Gastrocnemius medialis (tissue), 4 donors: ENCODE data around the gene PXMP4. TPM values are rescaled to one million over a fixed set of nuclear protein-coding genes. Genes with fewer than 3 reads are reported as not detected.

Source experiments
- ATAC-seq, 2 donors: fragments of 150-250 bp; one replicate each; pipeline ENCODE4 v1.9.1; 2016
- DNase-seq, 2 donors: peaks; one replicate each; pipeline ENCODE4 v3.0.0-alpha.2; 2019
- H3K27ac ChIP-seq, 4 donors: fragments of 200-600 bp; sonication (generic); 1 replicate in 1 of 4; 2 replicates in 3 of 4; pipeline ENCODE4 v1.5.1; 2016 to 2018; ENCODE audit warnings: mild to moderate bottlenecking in 2 of 4, moderate library complexity in 1 of 4
- H3K27me3 ChIP-seq, 3 donors: fragments of 200-600 bp; sonication (generic) in 2 of 3; 1 replicate in 1 of 3; 2 replicates in 2 of 3; pipeline versions ENCODE4 v1.5.1 to v1.6.0; 2016 to 2019; ENCODE audit warnings: mild to moderate bottlenecking in 1 of 3, moderate library complexity in 1 of 3
- H3K36me3 ChIP-seq, 2 donors: fragments of 200-600 bp; sonication (generic) in 1 of 2; one replicate each; pipeline ENCODE4 v1.5.1; 2017 to 2018
- H3K4me1 ChIP-seq, 2 donors: fragments of 200-600 bp; sonication (generic) in 1 of 2; one replicate each; pipeline ENCODE4 v1.5.1; 2016 to 2017; ENCODE audit warnings: mild to moderate bottlenecking in 2 of 2
- H3K4me3 ChIP-seq, 4 donors: fragments of 200-600 bp; sonication (generic) in 3 of 4; 1 replicate in 1 of 4; 2 replicates in 3 of 4; pipeline ENCODE4 v1.5.1; 2016 to 2019; ENCODE audit warnings: mild to moderate bottlenecking in 2 of 4
- H3K9me3 ChIP-seq, 3 donors: fragments of 200-600 bp; sonication (generic) in 2 of 3; 1 replicate in 1 of 3; 2 replicates in 2 of 3; pipeline ENCODE4 v1.5.1; 2016 to 2019
- POLR2A ChIP-seq, 2 donors: fragments of 450-650 bp; IDR thresholded peaks; one replicate each; pipeline ENCODE4 v1.6.1; 2017; ENCODE audit warnings: antibody characterized with exemption in 2 of 2, mild to moderate bottlenecking in 2 of 2, moderate library complexity in 2 of 2
- in situ Hi-C, 4 donors: fragments of 200-750 bp; cut with MboI; loops; one replicate each; pipeline versions ENCODE4 v1.15.0 to v1.8.0; 2017; ENCODE audit warnings: low sequenced_read_pairs in 4 of 4
- intact Hi-C: fragments of 100-400 bp; cut with DNase I; formaldehyde crosslinking; loops from one replicate; pipeline ENCODE4 v1.15.1; 2023; ENCODE audit warnings: low total_unique reads
- total RNA-seq, 4 donors: library from RNA; depleted of rRNA; stranded (reverse); fragments of >200 nt; gene quantifications; one replicate each; pipeline versions ENCODE4 v1.1.0 to v1.2.3, GENCODE V29; 2016
- TF ChIP-seq, protein P1 (sequence below), 5 experiments: fragments of 450-650 bp in 3 of 5; fragments of 200-600 bp in 2 of 5; sonication (generic) in 2 of 5; IDR thresholded peaks in 4 of 5; conservative IDR thresholded peaks in 1 of 5; 1 replicate in 4 of 5; 2 replicates in 1 of 5; pipeline ENCODE4 v1.5.1; 2016 to 2019; ENCODE audit warnings: antibody characterized with exemption in 5 of 5, mild to moderate bottlenecking in 3 of 5, moderate library complexity in 3 of 5

Gene PXMP4
- total RNA-seq, 4 donors from 2014 or later = 3.2 to 7.3 (median 5.3) TPM

DNA sequence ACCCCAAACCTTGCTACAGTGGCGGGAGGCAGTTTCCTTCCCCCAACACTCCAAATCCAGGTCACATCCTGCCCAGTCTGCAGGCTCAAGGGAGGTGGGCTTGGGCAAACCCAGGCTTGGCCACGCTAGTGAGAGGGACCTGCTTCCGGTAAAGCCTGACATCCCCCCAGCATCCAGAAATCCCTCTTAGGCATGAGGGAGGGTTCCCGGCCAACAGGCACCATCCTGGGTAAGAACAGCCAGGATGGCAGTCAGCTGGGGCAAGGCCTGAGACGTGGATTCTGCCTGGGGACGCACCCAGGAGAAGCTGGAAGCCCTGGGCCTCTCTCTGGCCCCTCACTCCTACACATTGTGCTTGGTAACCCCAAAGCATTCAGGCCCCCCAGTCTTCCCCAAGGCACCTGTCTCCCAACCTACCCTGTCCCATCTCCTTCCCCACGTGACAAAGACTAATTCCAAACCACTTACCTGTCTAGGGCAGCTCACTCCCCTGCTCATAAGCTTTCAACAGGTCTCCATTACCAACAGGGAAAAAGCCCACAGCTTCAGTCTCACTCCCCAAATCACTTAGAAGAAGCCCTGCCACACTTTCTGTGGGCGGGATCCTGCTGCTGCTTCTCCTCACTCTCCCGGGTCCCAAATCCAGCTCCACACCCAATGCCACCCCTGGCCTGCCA lies 55.9 kb downstream of the PXMP4 start:
- H3K9me3 ChIP-seq = no peaks in the 10 kb centered on the region
- TF ChIP-seq POLR2A (IDR thresholded peaks at IDR 0.05) = no peak
- TF ChIP-seq, protein P1, sequence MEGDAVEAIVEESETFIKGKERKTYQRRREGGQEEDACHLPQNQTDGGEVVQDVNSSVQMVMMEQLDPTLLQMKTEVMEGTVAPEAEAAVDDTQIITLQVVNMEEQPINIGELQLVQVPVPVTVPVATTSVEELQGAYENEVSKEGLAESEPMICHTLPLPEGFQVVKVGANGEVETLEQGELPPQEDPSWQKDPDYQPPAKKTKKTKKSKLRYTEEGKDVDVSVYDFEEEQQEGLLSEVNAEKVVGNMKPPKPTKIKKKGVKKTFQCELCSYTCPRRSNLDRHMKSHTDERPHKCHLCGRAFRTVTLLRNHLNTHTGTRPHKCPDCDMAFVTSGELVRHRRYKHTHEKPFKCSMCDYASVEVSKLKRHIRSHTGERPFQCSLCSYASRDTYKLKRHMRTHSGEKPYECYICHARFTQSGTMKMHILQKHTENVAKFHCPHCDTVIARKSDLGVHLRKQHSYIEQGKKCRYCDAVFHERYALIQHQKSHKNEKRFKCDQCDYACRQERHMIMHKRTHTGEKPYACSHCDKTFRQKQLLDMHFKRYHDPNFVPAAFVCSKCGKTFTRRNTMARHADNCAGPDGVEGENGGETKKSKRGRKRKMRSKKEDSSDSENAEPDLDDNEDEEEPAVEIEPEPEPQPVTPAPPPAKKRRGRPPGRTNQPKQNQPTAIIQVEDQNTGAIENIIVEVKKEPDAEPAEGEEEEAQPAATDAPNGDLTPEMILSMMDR (IDR thresholded peaks at IDR 0.05 in 4 of 5, conservative IDR thresholded peaks at IDR 0.05 in 1 of 5) = no peak
- intact Hi-C loops (loop anchor here (10.0 kb wide), 2 partner anchors 179 to 331 kb away; partner anchors contain the start of gene RALY), in situ Hi-C loops (loop anchor here in 1 of 4 donors (10.0 kb wide), 1 partner anchor 199 kb away; no protein-coding TSS in a partner anchor)
- DNase-seq (no peak), ATAC-seq (no peak)
- no peaks in the 10 kb centered on the region for H3K27me3 ChIP-seq
- H3K36me3 ChIP-seq = peaks cover 0 to 16% of the 10 kb centered on the region in 2 donors
- H3K4me3 ChIP-seq = peak overlapping the region; percentile 65 to 78 (median 70)
- peak overlapping the region; percentile 76 to 82 (median 78) for H3K27ac ChIP-seq
- peaks cover 14 to 20% of the 10 kb centered on the region in 2 donors for H3K4me1 ChIP-seq

DNA sequence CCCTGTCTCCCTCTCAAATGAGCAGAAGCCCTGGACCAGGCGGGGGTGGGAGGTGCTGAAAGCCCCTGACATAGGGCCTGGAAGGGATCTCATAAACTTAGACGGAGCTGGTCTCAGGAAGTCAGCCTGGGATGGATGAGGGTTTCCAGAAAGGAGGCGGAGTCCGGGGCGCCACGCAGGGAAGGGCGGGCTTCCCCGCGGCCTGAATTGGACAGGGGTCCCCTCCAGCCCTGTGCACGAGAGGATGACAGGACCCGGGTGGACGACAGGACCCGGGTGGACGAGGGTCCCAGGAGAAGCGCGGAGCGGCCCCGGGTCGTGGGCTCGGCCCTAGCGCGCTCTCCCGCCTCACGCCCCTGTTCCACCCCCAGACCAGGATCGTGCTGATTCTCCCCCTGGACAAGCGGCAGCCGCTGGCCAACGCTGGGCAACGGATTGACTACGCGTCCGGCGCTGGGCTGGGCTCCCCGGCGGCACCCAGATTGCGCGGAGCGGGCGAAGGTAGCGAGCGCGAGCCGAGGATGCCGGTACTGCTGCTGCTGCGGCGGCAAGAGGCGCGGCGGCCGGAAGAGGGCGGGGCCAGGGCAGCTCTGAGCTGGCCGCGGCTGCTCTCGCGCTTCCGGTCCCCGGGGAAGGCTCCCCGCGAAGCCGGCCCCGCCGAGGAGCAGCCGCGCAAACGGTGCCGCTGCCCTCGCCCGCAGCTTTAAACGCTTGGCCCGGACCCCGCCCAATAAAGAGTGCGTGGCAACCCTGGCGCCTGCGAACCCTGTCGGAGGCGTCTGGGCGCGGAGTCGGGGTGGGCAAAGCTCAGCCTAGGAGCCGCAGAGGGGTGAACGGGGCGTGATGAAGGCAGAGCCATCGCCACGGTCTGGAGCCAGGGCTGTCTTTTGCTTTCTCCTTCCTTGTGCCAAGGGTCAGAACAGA lies 56.7 kb downstream of the PXMP4 start:
- in situ Hi-C loops (loop anchor here in 1 of 4 donors (10.0 kb wide), 1 partner anchor 199 kb away; no protein-coding TSS in a partner anchor), intact Hi-C loops (loop anchor here (10.0 kb wide), 2 partner anchors 179 to 331 kb away; partner anchors contain the start of gene RALY)
- H3K9me3 ChIP-seq = no peaks in the 10 kb centered on the region
- TF ChIP-seq, protein P1 (IDR thresholded peaks at IDR 0.05 in 4 of 5, conservative IDR thresholded peaks at IDR 0.05 in 1 of 5) = peak in 1 of 5 experiments; percentile 10
- peak; percentile 36 to 64 for TF ChIP-seq POLR2A (IDR thresholded peaks at IDR 0.05)
- peaks cover 14 to 20% of the 10 kb centered on the region in 2 donors for H3K4me1 ChIP-seq
- peaks cover 0 to 19% of the 10 kb centered on the region in 2 donors for H3K36me3 ChIP-seq
- peak overlapping the region; percentile 76 to 82 (median 78) for H3K27ac ChIP-seq
- H3K4me3 ChIP-seq = peak overlapping the region; percentile 65 to 78 (median 70)
- peak; percentile 21 to 35 for ATAC-seq
- peak; percentile 47 to 60 for DNase-seq
- no peaks in the 10 kb centered on the region for H3K27me3 ChIP-seq

DNA sequence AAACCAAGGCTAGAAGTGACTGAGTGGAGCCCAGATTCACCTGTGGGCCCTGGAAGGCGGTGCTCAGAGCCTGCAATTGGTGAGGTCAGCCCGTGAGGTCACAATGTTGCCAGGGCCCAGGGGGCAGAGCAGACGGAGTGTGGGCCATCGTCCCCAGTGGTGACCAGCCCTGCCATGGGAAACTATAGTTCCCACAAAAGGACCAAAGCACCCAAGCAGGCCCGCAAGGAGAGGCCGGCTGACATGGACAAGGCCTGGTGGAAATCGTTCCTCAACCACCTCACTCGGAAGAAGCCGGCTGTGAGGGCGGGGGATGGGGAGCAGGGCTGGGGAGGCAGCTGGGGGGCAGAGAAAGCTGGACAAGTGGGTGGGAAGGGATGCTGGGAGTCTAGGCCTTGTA lies 57.9 kb downstream of the PXMP4 start, which contains the start of gene C20orf144:
C20orf144 (plus strand) TSS at position 156 of the 400 bp plus-strand sequence; CDS start at position 175, 19 bp downstream.
- Histone ChIP-seq H3K9me3 (no peaks in the 10 kb centered on the region), H3K4me3 (peak within 1 kb of the TSS; percentile 65 to 78 (median 70)), H3K36me3 (peaks cover 0 to 31% of the 10 kb centered on the region in 2 donors), H3K27ac (peak within 1 kb of the TSS; percentile 76 to 82 (median 78)), H3K27me3 (no peaks in the 10 kb centered on the region), H3K4me1 (peaks cover 14 to 20% of the 10 kb centered on the region in 2 donors)
- in situ Hi-C loops (loop anchor here in 1 of 4 donors (10.0 kb wide), 1 partner anchor 197 kb away; no protein-coding TSS in a partner anchor), intact Hi-C loops (loop anchor here (10.0 kb wide), 2 partner anchors 177 to 333 kb away; partner anchors contain the start of gene RALY)
- ATAC-seq (no peak), DNase-seq (no peak)
- no peak for TF ChIP-seq POLR2A (IDR thresholded peaks at IDR 0.05)
- TF ChIP-seq, protein P1 (IDR thresholded peaks at IDR 0.05 in 4 of 5, conservative IDR thresholded peaks at IDR 0.05 in 1 of 5) = no peak

DNA sequence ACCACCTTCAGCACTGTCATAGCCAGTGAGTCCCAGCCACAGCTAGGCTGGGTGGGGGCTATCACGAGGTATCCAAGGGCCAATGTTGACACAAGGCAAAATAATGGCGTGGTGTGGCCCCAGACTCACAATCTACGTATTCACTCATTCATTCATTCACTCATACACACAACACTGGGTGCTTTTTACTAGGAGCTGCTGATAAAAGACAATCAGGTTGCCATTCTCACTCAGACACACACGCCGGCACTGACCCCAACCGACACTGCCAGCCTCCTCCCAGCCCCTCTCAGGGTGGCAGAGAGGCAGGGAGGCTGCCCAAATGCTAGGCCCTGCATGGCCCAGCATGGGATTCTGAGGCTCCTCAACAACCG lies 59.4 kb downstream of the PXMP4 start:
- ATAC-seq (no peak), DNase-seq (no peak)
- H3K27me3 ChIP-seq = no peaks in the 10 kb centered on the region
- peaks cover 7 to 15% of the 10 kb centered on the region in 2 donors for H3K4me1 ChIP-seq
- intact Hi-C loops = loop anchor here (10.0 kb wide), 2 partner anchors 176 to 334 kb away; partner anchors contain the start of gene RALY
- no peak overlapping the region for H3K4me3 ChIP-seq
- no peak overlapping the region for H3K27ac ChIP-seq
- in situ Hi-C loops = loop anchor here in 1 of 4 donors (10.0 kb wide), 1 partner anchor 196 kb away; no protein-coding TSS in a partner anchor
- no peaks in the 10 kb centered on the region for H3K9me3 ChIP-seq
- TF ChIP-seq POLR2A (IDR thresholded peaks at IDR 0.05) = no peak
- TF ChIP-seq, protein P1 (IDR thresholded peaks at IDR 0.05 in 4 of 5, conservative IDR thresholded peaks at IDR 0.05 in 1 of 5) = no peak
- peaks cover 0 to 41% of the 10 kb centered on the region in 2 donors for H3K36me3 ChIP-seq
